Activated naive CD4-positive, alpha-beta T cell treated with anti-CD3 and anti-CD28 coated beads, Interleukin-2, amount 50 U/mL, for 16 hours (primary cell): ENCODE measurements around the gene SF3B6.
"Not testable (repeated sequence)": the region's sequence is repeated elsewhere in the genome, so short reads cannot be mapped to it uniquely, and the experiment has no call there.

Experiments used
- DNase-seq: peaks from one replicate; pipeline ENCODE4 v3.0.0-alpha.2; 2020

SF3B6 gene

DNA sequence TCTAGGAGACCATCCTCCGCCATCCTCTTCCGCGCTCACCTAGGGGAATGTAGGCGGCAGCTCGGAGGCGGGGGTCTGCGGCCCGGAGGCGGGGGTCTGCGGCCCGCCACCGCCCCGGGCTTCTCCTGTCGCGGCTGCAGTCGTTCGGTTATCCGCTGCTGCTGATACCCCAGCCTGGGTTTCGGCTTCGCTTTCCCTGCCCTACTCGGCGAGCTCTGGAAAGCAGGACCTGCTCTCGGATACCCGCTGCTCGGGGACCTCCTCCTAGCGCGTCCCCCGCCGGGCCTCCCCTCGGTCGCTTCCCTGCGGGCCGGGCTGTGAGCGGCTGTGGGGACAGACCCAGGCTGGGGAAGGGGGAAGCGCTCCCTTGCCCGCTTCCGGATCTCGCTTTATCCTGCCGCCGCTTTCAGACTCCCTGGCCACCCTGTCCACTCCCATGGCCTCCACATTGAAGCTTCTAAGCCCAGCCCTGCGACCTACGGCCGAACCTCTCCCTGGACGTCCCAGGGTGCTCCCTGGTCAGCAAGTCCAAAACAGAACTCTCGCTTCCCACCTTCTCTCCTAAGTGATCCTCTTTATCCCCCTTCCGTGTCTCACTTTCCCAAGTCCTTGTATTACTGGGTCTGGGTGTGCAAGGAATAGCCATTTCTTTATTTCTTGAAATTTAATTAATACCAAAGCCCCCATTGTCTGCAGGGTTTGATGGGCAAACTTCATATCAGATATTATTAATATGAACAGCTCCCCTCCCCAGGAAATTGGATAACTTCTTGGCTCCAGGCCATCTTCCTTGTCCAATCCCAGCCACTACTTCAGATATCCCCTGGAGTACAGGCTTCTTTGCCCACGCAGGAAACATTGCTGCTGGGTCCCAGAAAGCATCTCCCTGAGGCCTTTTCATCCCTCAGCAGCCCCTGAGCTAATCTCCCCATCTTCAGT is 25.8 kb downstream of the SF3B6 start:
- peak; percentile 13 for DNase-seq

DNA sequence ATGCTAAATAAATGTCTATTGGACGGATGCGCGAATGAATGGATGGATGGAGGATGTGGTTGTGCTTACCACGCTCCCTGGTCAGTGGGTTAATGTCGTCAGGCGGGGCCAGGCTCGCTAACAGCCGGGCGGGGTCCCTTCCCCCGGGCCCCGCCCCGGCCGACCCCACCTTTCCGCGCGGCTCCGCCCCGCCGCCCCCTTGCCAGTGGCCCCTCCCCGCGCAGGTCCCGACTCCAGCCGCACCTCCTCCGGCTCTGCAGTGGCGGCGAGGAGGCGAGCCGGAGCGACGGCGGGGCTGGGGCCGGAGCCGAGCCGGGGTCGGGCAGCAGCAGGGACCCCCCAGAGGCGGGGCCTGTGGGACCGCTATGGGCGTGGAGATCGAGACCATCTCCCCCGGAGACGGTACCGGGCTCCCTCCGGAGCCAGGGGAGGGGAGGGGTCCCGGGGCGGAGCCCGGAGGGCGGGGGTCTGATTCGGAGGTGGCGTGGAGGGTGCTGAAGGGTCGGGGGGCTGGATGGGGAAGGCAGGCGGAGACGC is 26.6 kb downstream of the SF3B6 start, which contains the start of gene FKBP1B:
FKBP1B (plus strand) TSS at position 257 of the 537 bp plus-strand sequence; CDS start at position 366, 109 bp downstream.
- DNase-seq = peak; percentile 50

DNA sequence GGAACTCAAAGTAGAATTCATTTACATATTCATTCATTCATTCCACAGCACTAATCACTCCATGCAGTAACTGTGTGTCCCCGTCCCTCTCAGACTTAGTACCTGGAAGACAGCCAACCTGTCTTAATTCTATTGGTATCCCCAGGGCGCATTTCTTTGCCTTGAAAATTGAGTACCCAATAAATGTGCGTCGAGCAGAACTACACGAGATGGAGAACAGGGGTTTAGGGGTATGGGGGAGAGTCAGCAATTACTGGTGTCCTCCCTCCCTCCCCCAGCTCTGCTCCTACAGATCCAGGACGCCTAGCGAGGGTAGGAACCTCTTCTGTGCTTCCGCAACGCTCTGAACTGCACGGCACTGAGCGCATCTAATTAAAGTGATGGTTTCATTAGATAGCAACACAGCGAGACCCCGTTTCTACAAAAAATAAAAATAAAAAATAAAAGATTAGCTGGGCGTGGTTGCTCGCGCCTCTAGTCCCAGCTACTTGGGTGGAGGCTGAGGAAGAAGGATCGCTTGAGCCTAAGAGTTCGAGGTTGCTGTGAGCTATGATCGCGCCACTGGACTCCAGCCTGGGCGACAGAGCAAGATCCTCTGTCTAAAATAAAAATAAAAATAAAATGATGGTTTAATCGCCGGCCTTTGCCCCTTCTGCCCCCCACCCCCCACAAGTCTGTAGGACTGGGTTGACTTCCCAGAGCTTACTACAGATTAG is 27.2 kb downstream of the SF3B6 start:
- no peak for DNase-seq

DNA sequence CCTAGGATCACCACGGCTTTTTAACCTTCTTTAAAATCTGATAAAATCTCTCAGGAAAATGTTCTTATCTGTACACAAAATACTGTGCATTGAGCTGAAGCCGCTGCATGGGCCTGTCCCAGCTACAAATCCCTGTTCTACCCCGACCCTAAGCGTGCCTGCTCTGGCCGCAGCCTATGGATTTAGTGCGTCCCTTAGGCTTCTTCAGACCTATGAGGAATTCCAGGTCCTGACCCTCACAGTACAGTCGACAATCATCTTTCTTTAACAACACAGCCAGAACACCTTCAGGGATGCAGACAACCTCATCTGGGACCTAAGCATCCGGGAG is 28.5 kb downstream of the SF3B6 start:
- DNase-seq = no peak

DNA sequence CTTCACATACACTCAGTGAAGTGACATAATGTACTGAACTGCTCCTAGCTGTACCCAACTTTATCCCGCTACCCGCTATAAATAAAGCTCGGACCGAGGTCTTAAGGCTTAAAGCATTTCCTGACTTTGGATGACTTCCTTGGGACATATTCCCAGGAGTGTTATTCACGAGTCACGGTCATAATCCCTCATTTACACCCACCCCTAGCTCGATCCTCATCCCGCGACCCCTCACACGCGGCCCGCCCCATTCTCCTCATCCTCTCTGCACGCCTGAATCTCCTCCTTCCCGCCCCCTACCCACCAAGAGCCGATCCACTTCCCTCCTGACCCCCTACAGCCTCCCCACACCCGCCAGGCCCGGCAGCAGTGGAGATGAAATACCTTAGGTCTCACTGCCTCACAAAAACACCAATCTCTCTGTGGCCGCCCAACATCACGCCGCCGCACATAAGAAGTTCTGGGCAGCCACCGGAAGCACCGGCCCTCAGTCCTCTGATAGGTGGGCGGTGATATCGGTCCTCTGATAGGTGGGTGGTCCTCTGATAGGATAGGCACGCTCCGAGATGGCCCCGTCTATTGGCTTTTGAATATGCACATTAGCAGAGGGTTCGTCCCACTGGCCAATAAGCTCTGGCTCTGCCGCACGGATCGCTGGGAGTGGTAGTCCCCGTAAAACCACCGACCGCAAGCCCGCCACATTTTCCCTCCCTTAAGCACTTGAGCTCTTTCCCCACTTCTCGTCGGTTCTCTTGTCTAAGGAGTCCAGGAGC is 29.0 kb downstream of the SF3B6 start, which contains the start of gene WDCP:
WDCP (minus strand) TSS at position 462 of the 773 bp plus-strand sequence. CDS start 7,897 bp downstream, outside the sequence.
- peak; percentile 89 for DNase-seq

DNA sequence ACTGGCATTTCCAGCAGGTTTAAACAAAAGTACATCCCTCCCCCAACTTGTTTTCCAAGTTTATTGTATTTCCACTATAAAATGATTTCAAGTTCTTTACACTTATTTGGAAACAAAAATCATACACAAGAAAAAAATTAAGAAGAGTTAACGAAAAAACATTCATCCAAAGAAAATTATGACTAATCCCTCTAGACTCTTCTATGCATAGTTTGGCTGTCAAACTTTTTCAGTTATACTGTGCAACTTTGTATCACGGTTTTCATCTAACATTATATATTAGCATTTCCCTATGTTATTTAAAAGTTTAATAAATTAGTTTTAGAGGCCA is 29.6 kb downstream of the SF3B6 start:
- DNase-seq = no peak

DNA sequence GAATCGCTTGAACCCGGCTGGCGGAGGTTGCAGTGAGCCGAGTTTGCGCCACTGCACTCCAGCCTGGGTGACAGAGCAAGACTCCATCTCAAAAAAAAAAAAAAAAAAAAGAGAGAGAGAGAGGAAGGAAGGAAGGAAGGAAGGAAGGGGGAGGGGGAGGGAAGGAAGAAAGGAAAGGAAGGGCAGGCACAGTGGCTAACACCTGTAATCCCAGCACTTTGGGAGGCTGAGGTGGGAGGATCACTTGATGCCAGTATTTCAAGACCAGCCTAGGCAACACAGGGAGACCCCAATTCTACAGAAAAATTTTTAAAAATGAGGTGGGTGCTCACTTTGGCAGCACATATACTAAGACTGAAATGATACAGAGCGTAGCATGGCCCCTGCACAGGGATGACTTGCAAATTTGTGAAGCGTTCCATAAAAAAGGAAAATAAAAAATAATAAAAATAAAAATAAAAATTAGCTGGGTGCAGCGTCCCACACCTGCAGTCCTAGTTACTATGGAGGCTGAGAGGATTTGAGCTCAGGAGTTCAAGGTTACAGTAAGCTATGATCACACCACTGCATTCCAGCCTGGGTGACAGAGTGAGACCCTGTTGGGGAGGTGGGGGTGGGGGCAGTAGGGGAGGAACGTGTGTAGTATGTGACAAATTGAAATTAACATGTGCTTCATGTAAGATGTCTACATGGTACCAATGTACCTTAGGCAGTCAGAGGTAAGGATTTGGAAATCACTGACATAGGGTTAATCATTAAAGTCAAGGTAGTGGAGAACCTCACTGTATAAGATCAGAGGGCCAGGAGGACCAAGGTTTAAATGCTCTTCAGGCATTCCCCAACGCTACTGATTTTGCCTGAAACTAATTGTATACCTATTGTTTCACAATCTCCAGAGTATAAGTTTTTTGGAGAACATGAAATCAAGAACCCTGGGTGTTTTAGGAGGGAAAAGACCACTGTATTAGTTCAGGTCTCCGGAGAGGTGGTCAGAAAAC is 30.3 kb downstream of the SF3B6 start:
- no peak for DNase-seq

DNA sequence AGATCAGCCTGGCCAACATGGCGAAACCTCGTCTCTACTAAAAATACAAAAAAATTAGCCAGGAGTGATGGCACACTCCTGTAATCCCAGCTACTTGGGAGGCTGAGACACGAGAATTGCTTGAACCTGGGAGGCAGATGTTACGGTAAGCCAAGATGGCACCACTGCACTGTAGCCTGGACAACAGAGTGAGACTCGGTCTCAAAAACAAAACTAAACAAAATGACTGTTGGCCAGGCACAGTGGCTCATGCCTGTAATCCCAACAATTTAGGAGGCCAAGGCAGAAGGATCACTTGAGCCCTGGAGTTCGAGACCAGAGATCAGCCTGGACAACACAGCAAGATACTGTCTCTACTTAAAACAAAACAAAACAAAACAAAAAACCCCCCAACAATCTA is 33.0 kb downstream of the SF3B6 start:
- DNase-seq = not testable (repeated sequence)

DNA sequence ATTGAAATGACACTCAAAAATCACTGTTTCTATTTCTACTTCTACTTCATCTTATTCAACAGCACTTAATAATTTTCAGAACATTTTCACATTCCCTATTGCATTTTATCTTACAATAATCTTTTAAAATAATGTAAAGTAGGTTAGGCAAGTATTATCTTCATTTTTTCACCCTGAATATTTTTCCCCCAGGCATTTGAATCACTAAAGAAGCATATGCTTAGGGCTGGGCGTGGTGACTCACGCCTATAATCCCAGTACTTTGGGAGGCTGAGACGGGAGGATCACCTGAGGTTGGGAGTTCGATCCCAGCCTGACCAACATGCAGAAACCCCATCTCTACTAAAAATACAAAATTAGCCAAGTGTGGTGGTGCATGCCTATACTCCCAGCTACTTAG is 35.6 kb downstream of the SF3B6 start:
- DNase-seq = no peak

DNA sequence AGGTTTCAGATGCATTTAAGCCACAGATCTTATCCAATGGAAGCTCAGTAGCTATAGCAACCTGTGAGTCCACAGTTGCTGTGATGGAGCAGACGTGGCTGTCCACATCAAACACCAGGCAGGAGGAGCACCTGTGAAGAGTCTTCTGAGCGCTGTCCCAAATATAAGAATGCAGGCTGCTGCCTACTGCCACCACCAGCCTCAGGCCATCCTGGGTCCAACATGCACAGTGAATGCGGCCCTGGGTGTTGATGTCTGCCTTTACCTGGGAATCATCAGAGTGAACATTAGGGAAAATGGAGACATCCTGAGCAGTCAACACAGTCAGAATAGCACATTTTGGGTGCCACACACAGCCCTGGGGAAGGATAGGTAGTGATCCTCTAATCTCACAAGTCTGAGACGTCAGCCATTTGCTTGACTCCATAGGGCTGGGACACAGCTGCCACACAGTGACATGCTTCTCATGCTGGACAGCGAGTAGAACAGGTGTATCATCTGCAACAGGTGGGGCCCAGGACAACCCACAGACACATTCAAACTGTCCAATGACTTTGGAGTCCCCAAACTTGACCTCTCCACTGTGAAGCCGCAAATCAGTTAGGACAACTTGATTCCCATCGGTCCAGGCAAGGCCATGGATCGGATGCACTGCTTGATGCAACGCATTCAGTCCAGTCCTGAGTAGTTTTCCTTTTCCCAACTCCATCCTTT is 37.2 kb downstream of the SF3B6 start:
- DNase-seq = no peak

DNA sequence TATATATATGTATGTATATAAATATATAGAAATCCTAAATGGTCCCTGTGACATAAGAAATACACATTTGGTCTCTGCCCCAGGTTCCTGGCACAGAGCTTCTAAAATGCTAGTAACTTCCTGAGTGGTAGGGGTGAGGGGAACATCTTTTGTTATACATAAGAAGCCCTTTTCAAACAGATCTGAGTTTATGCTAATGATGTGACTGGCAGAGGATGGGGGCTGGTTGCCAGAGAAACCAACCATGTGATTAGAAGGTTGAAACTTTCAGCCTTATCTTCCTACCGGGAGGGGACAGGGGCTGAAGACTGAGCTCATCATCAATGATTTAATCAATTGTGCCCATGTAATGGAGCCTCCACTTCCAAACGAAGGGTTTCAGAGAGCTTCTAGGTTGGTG is 49.9 kb downstream of the SF3B6 start:
- DNase-seq = no peak

DNA sequence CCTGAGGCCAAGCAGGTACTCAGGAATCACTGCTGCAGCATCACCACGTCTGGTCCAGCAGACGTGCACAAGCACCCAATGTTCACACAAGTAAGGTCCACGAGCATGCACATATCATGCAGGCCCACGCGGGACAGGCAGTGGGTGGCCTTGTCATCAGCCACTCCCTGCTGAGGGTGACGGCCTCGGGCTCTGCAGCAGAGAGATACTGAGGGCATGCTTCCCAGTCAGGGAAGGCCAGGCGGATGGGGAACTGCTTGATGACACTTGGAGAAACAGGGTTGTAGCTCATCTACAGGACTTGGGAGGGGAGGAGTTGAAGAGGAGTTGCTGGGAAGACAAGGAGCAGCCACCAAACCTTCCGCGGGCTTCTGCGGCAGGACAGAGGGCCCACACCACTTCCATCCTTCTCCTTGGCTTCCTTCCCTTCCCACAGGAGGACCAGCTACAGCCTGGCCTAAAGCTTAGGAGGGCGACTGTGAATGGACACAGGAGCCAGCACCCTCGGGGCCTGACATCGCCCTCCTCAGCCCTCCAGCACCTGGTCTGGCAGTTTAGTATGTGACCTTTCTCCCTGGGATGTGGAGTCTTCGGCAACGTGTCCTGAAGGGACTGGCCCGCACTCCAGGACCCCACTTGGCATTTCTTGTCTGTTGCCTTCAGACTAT is 51.0 kb downstream of the SF3B6 start:
- no peak for DNase-seq

DNA sequence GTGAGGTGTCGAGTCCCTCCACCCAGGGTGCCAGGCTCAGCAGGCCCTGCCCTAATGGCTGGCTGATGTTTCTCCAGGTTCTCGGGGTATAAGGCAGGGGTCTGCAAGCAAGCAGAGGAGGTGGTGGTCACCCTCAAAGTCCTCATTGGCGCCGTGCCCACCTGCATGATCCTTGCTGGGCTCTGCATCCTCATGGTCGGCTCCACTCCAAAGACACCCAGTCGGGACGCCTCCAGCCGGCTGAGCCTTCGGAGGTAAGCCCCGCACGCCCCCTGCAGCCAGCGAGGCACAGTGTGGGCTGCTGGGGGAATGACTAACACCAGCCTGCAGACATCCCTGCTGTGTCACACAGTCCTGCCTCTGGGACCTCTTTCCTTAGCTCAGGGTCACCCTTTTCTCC is 52.1 kb downstream of the SF3B6 start:
- DNase-seq = no peak

DNA sequence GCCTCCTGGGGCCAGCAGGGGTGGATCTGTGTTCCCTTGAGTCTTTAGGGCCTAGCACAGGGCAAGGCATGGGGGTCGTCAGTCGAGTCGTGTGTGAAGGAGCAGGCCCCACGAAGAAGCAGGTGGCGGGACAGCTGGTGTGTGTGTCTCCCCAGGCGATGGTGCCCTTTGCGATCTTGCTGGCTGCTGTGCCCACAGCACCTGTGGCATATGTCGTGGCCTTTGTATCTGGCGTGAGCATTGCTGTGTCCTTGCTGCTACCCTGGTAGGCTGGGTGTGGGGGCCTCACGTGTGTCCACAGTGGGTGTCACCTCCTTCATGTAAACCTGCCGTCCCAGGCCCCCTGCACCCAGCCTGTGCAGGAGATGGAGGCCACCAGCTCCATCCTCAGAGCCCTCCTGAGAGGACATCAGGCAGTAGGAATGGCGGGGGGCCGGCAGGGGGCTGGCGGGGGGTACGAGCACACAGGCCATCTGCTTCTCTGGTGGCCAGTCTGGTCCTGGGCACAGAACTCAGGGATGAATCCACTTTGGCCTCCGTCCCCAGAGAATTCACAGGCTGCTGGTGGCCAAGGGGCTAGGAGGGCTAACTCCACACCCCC is 53.1 kb downstream of the SF3B6 start:
- no peak for DNase-seq

DNA sequence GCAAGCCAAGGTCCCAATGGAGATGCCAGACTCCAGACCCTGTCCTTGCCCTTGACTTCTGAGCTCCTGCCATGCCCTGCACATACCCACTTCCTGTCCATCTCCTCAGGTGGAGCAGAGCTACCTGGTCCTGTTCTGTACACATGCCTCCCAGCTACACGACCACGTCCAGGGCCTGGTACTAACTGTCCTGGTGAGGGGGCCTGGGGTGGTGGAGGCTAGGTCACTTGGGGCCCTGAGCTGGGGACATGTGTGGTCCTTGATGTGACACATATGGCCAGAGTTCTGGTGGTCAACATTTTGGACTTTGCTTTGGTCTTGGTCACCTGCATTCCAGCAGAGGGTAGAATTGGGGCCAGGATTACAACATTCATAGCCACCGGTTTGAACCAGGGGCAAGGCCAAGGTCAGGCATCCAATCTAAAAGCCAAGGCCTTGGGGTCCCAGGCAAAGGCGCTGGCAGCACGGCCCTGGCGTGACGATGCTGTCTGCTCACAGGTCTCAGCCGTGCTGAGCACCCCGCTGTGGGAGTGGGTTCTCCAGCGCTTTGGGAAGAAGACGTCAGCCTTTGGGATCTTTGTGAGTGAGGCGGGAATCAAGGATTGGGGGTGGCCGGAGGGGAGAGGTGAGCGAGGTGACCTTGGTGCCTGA is 53.7 kb downstream of the SF3B6 start:
- DNase-seq = no peak

DNA sequence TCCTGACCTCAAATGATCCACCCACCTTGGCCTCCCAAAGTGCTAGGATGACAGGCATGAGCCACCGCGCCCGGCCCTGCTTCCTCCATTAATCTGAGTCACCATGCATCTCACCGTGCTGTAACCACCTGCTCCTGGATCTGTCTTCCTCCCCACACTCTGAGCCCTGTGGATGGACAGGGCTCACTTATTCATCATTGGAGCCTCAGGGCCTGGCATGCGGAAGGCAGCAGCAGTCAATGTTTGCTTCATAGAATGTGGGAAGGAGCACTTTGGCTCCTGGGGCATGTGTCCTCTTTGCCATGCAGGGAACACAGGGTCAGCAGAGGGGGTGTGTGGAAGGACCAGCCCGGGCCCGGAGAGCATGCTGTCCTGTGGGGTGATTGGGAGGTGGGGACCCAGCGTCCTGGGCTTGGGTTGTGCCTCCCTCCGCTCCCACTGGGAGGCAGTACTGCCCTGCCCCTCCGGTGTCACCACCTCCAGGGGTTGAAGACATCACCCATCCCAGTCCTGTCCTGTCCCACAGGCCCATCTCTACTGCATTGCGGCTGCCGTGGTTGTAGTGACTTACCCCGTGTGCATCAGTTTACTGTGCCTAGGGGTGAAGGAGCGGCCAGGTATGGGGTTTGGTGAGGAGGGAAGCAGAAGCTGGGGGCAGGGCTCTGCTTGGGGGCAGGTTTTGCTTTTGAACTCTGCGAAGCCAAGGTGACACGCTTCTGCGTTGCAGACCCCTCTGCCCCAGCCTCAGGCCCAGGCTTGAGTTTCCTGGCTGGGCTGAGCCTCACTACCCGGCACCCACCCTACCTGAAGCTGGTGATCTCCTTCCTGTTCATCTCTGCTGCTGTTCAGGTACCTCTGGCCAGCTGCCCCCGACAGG is 54.8 kb downstream of the SF3B6 start:
- no peak for DNase-seq

DNA sequence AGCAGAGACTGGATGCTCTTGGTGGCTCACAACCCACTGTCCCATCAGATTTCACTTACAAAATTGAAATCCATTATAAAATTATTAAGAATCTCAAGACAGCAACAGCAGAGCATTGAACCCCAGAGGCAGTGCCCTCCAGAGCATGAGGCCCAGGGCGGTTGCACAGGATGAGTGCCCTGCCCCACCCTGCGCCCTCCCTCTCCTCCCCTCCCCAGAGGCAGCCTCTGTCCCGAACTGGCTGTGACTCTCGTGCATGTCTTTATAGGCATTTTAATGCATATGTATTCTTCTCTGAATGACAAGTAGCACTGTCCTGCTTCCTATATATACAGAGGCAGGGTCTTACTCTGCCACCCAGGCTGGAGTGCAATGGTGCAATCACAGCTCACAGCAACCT is 55.9 kb downstream of the SF3B6 start:
- no peak for DNase-seq

DNA sequence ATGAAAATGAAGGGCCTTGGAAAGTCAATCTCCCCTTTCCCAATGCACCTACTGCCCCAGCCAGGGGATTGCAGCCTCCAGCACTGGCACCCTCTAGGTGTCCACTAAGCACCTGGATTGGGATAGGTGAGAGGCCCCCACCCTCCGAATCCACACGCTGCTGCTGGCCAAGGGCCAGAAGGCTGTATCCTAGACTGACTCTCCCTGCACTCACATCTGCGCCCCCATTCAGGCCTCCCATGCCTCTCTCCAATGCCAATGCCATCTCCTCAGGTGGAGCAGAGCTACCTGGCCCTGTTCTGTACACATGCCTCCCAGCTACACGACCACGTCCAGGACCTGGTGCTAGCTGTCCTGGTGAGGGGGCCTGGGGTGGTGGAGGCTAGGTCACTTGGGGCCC is 56.4 kb downstream of the SF3B6 start:
- DNase-seq = no peak

DNA sequence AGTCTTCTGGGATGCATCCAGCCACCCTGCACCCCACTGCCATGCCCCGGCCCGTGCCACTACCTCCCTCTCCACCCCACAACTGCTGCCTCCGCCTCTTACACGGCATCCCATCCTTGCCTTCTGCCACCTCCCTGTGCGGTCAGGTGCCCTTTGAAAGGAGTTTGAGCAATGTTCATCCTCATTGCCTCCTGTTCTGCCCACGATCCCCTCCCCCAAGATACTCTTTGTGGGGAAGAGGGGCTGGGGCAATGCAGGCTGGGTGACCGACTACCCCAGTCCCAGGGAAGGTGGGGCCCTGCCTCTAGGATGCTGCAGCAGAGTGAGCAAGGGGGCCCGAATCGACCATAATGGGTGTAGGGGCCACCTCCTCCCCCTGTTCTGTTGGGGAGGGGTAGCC is 57.9 kb downstream of the SF3B6 start:
- DNase-seq = no peak
